Stimulated activated CD4-positive, alpha-beta T cell treated with anti-CD3 and anti-CD28 coated beads, Interleukin-1b, Interleukin-23, amount 100 ng/mL, for 1 hour (primary cell): ENCODE measurements around the gene TAS2R38.

Experiments
- DNase-seq, 2 donors: peaks; one replicate each; pipeline ENCODE4 v3.0.0-alpha.2; 2020; ENCODE audit warnings: low read depth in 2 of 2

The TAS2R38 gene

DNA sequence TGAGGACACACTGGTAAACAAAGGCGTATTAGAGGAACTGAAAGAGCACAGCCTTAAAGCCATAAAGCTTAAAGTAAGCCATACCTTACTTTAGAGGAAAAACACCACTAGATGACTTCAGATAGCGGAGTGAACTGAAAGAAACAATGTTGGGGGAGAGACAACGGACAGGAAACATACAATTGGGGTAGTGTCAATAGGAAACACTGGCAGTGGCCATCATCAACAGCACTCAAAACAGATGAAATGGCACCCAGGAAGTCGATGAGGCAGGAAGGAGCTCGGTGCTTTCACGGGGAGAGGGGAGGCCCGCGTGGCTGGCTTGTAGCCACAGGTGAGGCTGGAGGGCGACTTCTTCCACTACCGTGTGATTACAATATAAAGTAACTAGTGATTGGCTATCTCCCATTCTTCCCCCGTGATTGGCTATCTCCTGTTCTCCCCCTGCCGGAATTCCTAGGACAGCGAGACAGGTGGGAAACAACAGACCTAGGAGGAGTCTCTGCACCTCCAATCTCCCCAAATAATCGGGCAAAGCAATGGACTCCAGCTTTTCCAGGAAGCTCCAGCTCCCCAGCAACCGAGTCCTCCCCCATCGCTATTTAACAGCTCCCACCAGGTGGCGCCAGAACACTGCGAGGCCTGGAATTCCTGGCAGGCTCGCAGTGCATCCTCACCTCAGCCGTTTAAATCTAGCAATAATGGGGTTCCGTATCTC lies 2.4 kb upstream of the TAS2R38 start:
- DNase-seq, result peak; percentile 6 to 60

GRCh38 chr7:141974831-141975230 lies 1.3 kb upstream of the TAS2R38 start:
- no peak for DNase-seq

GRCh38 chr7:141960687-141961422 lies 12.7 kb downstream of the TAS2R38 start:
- DNase-seq, result no peak

DNA sequence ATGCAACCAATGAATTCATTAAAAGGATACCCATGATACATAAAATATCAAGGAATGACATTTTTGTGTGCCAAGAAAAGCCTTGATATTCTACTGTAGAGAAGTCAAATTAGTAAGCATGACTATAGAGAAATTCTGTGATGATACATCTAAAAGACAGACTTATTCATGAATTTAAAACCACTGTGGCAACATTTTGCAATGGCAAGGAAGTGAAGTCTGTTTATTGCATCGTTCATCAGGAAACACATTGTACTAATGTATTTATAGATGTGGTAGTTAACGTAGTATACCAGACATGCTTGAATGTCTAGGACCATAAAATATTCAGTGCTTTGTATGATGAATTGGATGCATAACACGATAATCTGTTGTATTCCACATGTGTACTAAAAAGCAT lies 17.5 kb downstream of the TAS2R38 start:
- no peak for DNase-seq

GRCh38 chr7:141954334-141954733 lies 19.2 kb downstream of the TAS2R38 start:
- no peak for DNase-seq

DNA sequence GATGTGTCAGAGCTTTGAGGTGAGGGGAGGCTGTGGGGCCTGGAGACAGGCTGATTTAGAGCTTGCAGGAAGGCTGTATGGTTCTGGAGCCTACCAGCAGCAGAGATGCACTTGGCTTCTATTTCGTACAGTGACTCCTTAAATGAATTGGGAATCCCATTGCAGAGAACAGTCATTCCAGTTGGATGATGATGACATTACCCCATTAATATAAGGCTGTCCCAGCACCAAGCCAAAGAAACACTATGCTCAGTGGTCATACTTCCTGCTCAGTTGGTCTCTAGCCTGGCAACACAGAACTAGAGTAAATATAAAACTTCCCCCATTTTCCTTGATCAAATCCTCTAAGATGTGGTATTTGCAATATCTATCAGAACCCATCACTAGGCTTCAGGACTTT lies 21.1 kb downstream of the TAS2R38 start:
- no peak for DNase-seq

DNA sequence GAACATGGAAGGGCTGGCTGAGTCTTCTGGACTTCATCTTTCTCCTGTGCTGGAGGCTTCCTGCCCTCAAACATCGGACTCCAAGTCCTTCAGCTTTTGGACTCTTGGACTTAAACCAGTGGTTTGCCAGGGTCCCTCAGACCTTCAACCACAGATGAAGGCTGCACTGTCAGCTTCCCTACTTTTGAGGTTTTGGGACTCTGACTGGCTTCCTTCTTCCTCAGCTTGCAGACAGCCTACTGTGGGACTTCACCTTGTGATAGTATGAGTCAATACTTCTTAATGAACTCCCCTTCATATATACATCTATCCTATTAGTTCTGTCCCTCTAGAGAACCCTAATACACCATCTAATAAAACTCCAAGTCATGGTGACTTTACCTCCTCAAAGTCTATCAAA lies 22.8 kb downstream of the TAS2R38 start:
- DNase-seq, result no peak

GRCh38 chr7:141949911-141950310 lies 23.7 kb downstream of the TAS2R38 start:
- no peak for DNase-seq

GRCh38 chr7:141949451-141949850 lies 24.1 kb downstream of the TAS2R38 start:
- no peak for DNase-seq

GRCh38 chr7:141949021-141949420 lies 24.6 kb downstream of the TAS2R38 start:
- no peak for DNase-seq

- DNase-seq, result no peak
These were observed 26.8 kb downstream of the TAS2R38 start, which contains the start of gene CLEC5A for GRCh38 chr7:141946796-141947195. CLEC5A (minus strand) TSS chr7:141946974; CDS start chr7:141946292, 682 bp downstream.

- no peak for DNase-seq
These were observed 28.2 kb downstream of the TAS2R38 start for GRCh38 chr7:141945356-141945755.

DNA sequence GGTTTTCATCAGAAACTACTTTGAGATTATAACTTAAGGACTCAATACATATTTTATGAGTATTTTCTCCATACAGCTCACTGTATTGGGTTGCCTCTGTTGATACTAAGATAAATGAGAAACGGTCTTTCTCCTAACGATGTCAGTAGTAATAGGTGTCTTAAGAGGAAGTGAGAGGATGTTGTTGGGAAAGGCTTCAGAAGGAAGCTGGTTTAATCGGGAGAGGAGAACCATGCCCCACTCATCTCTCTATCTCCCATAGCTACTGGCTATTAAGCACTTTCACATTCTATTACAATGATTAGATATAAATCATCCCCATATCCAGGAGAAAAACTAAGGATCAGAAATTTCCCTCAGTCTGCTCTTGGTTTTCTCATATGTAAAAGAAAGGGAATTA lies 28.8 kb downstream of the TAS2R38 start:
- DNase-seq, result no peak

DNA sequence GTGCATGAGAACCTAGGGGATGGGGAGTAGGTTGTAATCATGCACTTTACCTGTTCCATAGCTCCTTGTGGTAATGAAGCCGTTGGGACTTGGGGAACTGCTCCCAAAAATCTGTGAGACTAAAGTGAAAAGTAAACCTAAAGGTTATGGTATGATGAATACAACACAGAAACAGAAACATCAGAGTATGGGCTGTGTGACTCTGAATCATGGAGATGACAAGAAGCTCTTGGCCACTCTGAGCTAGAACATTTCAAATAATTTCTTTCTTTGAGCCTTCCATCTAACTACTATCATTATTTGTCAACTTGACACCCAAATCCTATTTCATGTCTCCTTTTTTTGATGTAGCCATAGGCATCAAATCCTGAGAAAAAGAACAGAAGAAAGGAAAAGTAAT lies 29.7 kb downstream of the TAS2R38 start:
- DNase-seq, result no peak

GRCh38 chr7:141941075-141941474 lies 32.5 kb downstream of the TAS2R38 start:
- DNase-seq, result no peak

- DNase-seq, result no peak
These were observed 43.4 kb downstream of the TAS2R38 start for GRCh38 chr7:141930211-141930610.

GRCh38 chr7:141928845-141929195 lies 44.8 kb downstream of the TAS2R38 start:
- DNase-seq, result no peak

DNA sequence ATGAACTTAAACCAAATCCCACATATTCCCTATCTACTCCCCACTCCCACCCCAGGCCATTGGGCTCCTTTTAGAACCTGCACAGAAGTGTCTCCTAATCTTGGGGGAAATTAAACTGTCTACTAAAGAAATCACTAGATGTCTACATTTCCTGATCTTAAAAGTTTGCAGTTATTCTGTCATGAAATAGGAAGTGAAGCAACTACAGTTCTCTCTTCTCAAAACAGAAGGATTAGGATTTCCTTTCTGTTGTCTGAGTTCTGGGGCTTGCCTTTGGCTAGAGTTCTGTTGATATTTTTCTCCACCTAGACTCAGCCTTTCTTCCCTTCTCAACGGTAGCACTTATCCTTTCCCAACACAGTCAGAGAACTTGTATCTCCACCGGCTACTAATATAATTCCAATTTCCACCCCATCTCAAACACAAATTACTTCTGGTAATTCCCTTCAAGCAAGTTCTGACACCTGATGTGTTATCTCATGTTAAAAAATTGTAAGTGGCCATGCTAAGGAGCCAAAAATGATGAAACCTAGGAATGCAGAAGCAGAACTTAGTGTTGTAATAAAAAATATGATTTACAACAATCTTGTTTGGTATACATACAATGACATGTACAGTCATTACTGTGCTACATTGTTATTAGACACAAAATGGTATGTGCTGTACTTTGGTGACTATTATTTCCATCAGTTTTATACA lies 45.3 kb downstream of the TAS2R38 start:
- DNase-seq, result no peak
